NCI-H146 treated with DMSO at 0.1 percent for 48 hours (cell line): ENCODE measurements around the gene ZNF317.

Source experiments
- DNase-seq: peaks from one replicate; lab custom pipeline; 2025; ENCODE audit not compliant: unreplicated experiment; lab: John Stamatoyannopoulos, UW

ZNF317 gene

GRCh38 chr19:9140159-9140874 lies at the start of gene ZNF317:
TSS of gene ZNF317 (plus strand) at chr19:9140397. CDS start at chr19:9156017, 15,620 bp downstream.
- DNase-seq = peak; percentile 68

DNA sequence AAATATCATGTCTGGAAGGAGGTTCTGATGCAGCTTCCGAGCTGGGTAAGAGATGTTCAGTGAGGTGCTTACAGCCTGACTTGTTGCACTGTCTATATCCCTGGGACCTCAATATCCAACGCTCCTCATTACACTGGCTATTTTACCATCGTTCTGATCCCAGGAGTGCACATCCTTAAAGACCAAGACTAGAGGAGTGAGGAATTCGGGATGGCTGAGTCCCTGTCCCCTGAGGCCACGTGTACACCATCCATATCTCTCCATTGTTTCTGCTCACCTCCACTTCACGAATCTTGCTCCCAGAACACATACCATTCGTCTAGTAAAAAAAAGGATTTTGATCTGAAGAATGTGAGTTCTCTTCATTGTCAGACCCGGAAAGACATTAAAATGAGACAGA lies 32.8 kb upstream of the ZNF317 start, which contains the start of gene OR7G2:
TSS of gene OR7G2 (minus strand) at position 101 of the 400 bp plus-strand sequence. CDS start 4,232 bp downstream, outside the sequence.
- no peak for DNase-seq

GRCh38 chr19:9109959-9110358 lies 30.2 kb upstream of the ZNF317 start:
- no peak for DNase-seq

DNA sequence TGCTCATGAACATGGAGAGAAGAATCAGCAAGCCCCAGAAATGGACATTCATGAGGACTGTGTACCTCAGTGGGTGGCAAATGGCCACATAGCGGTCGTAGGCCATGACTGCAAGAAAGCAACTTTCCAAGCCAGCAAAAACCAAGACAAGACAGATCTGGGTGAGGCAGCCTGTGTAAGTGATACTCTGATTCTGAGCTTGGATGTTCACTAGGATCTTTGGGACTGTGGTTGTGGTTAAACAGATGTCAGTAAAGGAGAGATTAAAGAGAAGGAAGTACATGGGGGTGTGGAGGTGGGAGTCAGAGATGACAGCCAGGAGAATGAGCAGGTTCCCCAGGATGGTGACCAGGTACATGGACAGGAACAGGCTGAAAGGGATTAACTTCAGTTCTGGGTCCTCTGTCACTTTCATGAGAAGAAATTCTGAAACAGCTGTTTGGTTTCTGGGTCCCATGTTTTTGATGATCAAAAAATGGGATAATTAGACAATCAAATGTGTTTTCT lies 24.8 kb upstream of the ZNF317 start, which contains the start of gene OR7G1:
TSS of gene OR7G1 (minus strand) at position 457 of the 507 bp plus-strand sequence. CDS start at position 457, 0 bp downstream.
- no peak for DNase-seq

GRCh38 chr19:9116547-9116946 lies 23.6 kb upstream of the ZNF317 start:
- DNase-seq = no peak

GRCh38 chr19:9126900-9127405 lies 13.2 kb upstream of the ZNF317 start, which contains the start of gene OR7G3:
TSS of gene OR7G3 (minus strand) at chr19:9126950. CDS start at chr19:9126950, 0 bp downstream.
- DNase-seq = no peak

DNA sequence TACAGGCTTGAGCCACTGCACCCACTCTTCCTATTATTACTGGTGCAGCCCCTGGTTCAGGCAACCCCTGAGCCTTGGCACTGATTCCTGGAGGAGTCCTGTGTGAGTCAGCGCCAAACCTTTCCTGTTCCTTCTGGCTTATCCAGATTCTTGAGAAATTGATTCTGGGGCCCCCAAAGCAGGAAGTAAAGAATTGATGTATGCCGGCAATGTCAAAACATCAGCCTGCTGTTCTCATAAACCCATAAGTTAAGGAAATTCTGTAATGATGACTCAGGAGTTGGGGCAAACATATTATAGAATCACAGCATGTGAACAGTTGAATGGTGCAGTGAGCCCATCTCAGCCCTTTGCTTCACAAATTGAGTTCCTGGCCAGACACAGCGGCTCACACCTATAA lies 12.0 kb upstream of the ZNF317 start:
- no peak for DNase-seq

DNA sequence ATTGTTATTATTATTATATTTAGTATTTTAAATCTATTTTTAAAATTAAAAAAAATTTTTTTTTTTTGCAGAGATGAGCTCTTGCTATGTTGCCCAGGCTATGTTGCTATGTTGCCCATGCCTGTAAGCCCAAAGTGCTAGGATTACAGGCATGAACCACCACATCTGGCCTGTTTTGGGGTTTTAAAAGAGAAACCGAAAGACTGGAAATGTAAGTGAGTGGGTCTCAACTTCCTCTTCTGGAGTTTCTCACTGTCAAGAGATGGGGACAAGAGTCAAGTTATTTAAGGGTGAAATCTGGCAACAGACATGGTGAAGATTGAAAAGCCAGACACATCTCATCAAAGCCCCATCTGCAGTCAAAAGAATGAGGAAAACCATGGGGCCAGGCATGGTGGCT lies 9.2 kb upstream of the ZNF317 start:
- DNase-seq = no peak

GRCh38 chr19:9132422-9132821 lies 7.8 kb upstream of the ZNF317 start:
- DNase-seq = no peak

DNA sequence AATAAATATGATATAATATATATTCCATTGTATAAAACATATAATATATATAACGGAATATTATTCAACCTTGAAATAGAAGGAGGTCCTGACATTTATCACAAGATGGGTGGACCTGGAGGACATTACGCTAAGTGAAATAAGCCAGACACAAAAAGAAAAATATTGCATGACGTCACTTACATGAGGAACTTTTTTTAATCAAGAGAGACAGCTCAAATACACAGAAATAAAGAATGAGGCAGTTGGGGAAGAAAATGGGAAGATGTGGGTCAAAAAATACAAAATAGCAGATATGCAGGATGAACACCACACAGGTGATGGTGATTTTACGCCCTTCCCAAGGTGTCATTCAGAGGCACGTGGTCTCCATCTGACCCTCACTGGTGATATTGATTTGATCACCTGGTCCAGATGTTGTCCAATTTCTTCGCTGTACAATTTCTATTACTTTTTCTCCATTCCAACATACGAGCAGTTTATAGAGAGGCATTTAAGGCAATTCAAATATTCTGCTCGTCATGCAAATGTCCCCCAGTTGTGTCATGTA lies 513 bp upstream of the ZNF317 start:
- DNase-seq = no peak

DNA sequence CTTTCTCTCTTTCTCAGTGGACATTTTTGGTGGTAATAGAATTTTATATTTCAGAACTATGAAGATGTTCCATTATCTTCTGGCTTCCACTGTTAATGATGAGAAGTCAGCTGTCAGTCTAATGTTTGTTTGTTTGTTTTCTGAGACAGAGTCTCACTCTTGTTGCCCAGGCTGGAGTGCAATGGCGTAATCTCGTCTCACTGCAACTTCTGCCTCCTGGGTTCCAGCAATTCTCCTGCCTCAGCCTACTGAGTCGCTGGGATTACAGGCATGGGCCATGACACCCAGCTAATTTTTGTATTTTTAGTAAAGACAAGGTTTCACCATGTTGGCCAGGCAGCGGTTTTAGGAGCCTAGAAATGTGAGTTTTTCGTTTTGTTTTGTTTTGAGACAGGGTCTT lies 4.7 kb downstream of the ZNF317 start:
- no peak for DNase-seq

DNA sequence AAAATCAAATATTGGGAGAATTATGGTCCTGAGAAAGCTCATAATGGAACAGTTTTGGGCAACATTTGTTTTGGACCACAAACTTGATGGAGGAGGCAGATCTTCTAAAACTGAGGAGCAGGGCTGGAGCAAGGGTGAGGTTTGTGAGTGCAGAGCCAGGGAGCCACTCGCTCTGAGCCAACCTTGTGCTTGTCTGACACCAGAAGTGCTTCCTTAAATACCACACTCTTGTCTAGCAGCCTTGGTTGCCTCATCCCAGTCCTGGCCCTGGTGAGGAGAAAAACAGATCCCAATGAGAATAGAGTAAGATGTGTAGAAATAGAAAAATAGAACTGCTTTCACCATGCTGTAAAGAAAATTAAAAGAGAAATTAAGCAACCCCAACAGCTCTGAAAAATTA lies 6.7 kb downstream of the ZNF317 start:
- DNase-seq = no peak

GRCh38 chr19:9148697-9149096 lies 8.5 kb downstream of the ZNF317 start:
- no peak for DNase-seq

- no peak for DNase-seq
Observed at GRCh38 chr19:9149997-9150396, 9.8 kb downstream of the ZNF317 start.

GRCh38 chr19:9150650-9151049 lies 10.5 kb downstream of the ZNF317 start:
- no peak for DNase-seq

- DNase-seq = no peak
Observed at GRCh38 chr19:9151367-9151766, 11.2 kb downstream of the ZNF317 start.

DNA sequence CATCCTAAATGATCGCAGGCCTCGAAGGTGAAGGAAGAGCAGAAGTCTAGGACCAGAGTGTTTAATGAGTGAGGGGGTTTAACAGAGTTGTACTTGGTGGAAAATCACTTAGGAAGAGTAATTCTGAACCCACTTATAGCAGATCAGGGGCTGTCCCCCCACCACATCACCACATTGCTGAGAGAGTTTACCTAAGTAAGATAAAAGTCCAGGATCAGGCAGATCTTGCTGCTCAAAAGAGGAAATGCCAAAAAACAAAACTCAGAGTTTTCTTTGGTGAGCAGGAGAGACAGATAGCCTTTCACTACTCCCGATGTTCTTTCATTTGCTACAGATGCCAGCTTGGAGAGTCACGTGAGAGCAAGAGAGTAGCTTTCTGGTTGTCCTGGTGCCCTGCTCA lies 15.4 kb downstream of the ZNF317 start:
- DNase-seq = no peak

- no peak for DNase-seq
Observed at GRCh38 chr19:9156304-9156703, 16.1 kb downstream of the ZNF317 start.

DNA sequence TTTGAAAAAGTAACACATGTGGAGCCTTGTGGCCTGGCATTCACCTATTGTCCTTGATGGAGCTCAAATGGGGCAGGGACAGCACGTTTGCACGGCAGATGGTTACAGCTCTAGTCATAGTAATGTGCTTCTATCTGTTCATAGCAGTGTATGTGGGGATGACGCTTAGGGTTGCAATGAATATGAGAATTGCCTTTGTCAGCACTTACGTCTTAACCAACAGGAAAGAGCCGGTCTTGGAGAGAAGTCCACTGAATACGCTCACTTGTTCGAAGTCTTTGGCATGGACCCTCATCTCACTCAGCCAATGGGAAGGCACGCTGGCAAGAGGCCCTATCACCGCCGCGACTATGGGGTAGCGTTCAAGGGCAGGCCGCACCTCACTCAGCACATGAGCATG lies 19.7 kb downstream of the ZNF317 start:
- DNase-seq = no peak

GRCh38 chr19:9161427-9161826 lies 21.2 kb downstream of the ZNF317 start:
- DNase-seq = no peak

- no peak for DNase-seq
Observed at GRCh38 chr19:9165261-9165660, 25.1 kb downstream of the ZNF317 start.

- DNase-seq = no peak
Observed at GRCh38 chr19:9166846-9167245, 26.6 kb downstream of the ZNF317 start.
